Astrocyte (in vitro differentiated cells and primary cell): Measurements from ENCODE around the gene MICALL2.

Source experiments
- CTCF ChIP-seq: IDR thresholded peaks from 2 replicates; pipeline ENCODE4 v1.5.1; 2011; ENCODE audit warnings: low read depth, mild to moderate bottlenecking, inconsistent platforms, low read length, moderate library complexity; ENCODE audit not compliant: insufficient read depth
- EZH2 ChIP-seq: IDR thresholded peaks from 2 replicates; pipeline ENCODE4 v1.6.1; 2012; ENCODE audit warnings: mild to moderate bottlenecking, low read length, inconsistent platforms; ENCODE audit not compliant: insufficient read depth

GRCh38 chr7:1395211-1396070 is 63.8 kb downstream of the MICALL2 start:
- TF ChIP-seq CTCF (no peak), EZH2 (no peak)
